NCI-H1092 (cell line): ENCODE results near the gene BCLAF1.

ENCODE experiments used
- DNase-seq: peaks from one replicate; lab custom pipeline; 2025; lab: John Stamatoyannopoulos, UW

The BCLAF1 gene

GRCh38 chr6:136289579-136290409 lies at the start of gene BCLAF1:
Gene BCLAF1 (minus strand): TSS chr6:136289846. CDS start chr6:136279866, 9,980 bp downstream.
- DNase-seq: peak; percentile 97

- DNase-seq: no peak
Observed at GRCh38 chr6:136338486-136338885, 48.8 kb upstream of the BCLAF1 start.

GRCh38 chr6:136337606-136338005 lies 48.0 kb upstream of the BCLAF1 start:
- no peak for DNase-seq

- no peak for DNase-seq
Observed at GRCh38 chr6:136337121-136337520, 47.5 kb upstream of the BCLAF1 start.

- no peak for DNase-seq
Observed at GRCh38 chr6:136335736-136336363, 46.2 kb upstream of the BCLAF1 start.

- no peak for DNase-seq
Observed at GRCh38 chr6:136334853-136335252, 45.2 kb upstream of the BCLAF1 start.

GRCh38 chr6:136334465-136334846 lies 44.8 kb upstream of the BCLAF1 start:
- DNase-seq: no peak

GRCh38 chr6:136333824-136334464 lies 44.3 kb upstream of the BCLAF1 start:
- no peak for DNase-seq

- DNase-seq: no peak
Observed at GRCh38 chr6:136331461-136331860, 41.8 kb upstream of the BCLAF1 start.

- DNase-seq: no peak
Observed at GRCh38 chr6:136330634-136331033, 41.0 kb upstream of the BCLAF1 start.

GRCh38 chr6:136326038-136326553 lies 36.5 kb upstream of the BCLAF1 start:
- peak; percentile 12 for DNase-seq

- DNase-seq: no peak
Observed at GRCh38 chr6:136324686-136325380, 35.2 kb upstream of the BCLAF1 start.

- DNase-seq: no peak
Observed at GRCh38 chr6:136323431-136324112, 33.9 kb upstream of the BCLAF1 start.

- DNase-seq: no peak
Observed at GRCh38 chr6:136319732-136320131, 30.1 kb upstream of the BCLAF1 start.

GRCh38 chr6:136318676-136319075 lies 29.0 kb upstream of the BCLAF1 start:
- DNase-seq: no peak

- DNase-seq: no peak
Observed at GRCh38 chr6:136317971-136318370, 28.3 kb upstream of the BCLAF1 start.

GRCh38 chr6:136317021-136317694 lies 27.5 kb upstream of the BCLAF1 start:
- DNase-seq: peak; percentile 33

GRCh38 chr6:136315594-136315993 lies 25.9 kb upstream of the BCLAF1 start:
- DNase-seq: no peak

- no peak for DNase-seq
Observed at GRCh38 chr6:136312975-136313374, 23.3 kb upstream of the BCLAF1 start.

- DNase-seq: no peak
Observed at GRCh38 chr6:136309729-136310311, 20.2 kb upstream of the BCLAF1 start.

GRCh38 chr6:136309171-136309570 lies 19.5 kb upstream of the BCLAF1 start:
- no peak for DNase-seq
